ENCODE data around the gene PDIA5.

GRCh38 chr3:123031051-123031450, 35.8 kb upstream of the PDIA5 start:
- TF ChIP-seq, protein P1, sequence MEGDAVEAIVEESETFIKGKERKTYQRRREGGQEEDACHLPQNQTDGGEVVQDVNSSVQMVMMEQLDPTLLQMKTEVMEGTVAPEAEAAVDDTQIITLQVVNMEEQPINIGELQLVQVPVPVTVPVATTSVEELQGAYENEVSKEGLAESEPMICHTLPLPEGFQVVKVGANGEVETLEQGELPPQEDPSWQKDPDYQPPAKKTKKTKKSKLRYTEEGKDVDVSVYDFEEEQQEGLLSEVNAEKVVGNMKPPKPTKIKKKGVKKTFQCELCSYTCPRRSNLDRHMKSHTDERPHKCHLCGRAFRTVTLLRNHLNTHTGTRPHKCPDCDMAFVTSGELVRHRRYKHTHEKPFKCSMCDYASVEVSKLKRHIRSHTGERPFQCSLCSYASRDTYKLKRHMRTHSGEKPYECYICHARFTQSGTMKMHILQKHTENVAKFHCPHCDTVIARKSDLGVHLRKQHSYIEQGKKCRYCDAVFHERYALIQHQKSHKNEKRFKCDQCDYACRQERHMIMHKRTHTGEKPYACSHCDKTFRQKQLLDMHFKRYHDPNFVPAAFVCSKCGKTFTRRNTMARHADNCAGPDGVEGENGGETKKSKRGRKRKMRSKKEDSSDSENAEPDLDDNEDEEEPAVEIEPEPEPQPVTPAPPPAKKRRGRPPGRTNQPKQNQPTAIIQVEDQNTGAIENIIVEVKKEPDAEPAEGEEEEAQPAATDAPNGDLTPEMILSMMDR (conservative IDR thresholded peaks at IDR 0.05; ENCODE audit: low read depth, low read length): no peak
- TF ChIP-seq EZH2 (IDR thresholded peaks at IDR 0.05; ENCODE audit: borderline replicate concordance, low read depth, low read length, poor library complexity, severe bottlenecking): no peak

Measured in A673 (cell line).